Measurements from ENCODE around the gene CEP112.

CEP112 gene

DNA sequence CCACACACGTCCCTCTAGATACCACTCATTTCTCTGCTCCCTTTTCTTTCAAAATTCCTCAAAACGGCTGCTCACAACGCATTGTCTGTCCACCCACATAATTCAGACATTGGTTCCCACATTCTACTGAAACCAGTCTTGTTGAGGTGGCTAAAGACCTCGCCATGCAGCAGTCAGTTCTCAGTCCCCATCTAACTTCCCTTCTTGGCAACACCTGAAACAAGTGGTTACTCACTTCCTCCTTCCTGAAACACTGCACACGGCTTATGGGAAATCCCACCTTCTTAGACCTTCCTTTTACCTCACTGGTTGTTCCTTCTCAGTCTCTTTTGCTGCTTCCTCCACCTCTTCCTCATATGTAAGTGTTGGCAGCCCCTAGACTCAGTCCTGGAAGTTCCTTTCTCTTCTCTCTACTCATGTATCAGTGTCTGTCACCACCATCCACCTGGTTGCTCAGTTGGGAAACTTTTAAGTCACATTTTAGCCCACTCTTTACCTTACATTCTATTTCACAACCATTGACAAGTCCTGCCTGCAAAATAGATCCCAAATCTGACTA is 277.1 kb downstream of the CEP112 start:
- no peak for TF ChIP-seq ZNF274 (IDR thresholded peaks at IDR 0.05; ENCODE audit: low read depth, low read length)

DNA sequence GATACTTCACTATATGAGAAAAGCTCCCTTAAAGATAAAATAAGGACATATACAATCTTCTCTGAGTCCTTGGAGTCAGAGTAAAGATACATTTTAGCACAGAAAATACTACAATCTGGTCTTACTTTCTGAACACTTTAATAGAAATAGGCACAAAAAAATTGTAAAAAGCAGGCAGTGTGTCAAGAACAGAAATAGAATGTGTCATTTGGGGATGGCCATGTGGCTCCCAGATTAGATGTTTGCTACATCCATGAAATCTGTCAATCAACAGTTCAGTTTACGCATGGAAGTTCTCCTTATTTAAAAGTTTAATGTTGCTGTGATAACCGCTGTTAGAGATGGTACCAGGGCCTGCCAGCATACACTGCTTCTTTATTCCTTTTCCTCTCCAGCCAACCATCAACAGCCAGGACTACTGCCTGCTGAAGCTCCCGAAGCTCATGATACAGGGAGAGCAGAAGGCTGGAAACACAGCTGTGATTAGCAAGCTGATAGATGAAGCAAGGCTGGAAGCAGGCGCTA is 278.5 kb downstream of the CEP112 start:
- no peak overlapping the region for H3K4me3 ChIP-seq (ENCODE audit: low read length)
- no peak for TF ChIP-seq ZNF274 (IDR thresholded peaks at IDR 0.05; ENCODE audit: low read depth, low read length)

More for the DNA sequence above, 277.1 kb downstream of the CEP112 start:
- no peak overlapping the region for H3K4me3 ChIP-seq (ENCODE audit: low read length)

DNA sequence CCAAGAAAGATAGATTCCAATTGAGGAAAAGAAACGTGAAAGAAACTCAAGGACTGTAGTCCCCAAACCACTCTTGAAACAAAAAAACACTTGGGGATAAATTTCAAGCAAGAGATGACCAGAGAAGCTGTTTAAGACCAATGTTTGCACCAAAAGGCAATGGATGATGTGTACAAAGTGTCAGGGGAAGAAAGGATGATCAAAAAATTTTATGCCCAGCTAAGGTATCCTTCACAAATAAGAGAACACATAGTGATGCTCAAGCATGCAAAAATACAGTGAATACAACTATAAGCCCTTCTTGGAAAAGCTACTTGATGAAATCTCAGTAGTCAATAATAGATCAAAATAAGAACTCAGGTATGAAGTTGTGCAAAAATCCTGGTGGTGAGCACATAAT is 281.1 kb downstream of the CEP112 start:
- TF ChIP-seq ZNF274 (IDR thresholded peaks at IDR 0.05; ENCODE audit: low read depth, low read length) = no peak
- no peak overlapping the region for H3K4me3 ChIP-seq (ENCODE audit: low read length)

DNA sequence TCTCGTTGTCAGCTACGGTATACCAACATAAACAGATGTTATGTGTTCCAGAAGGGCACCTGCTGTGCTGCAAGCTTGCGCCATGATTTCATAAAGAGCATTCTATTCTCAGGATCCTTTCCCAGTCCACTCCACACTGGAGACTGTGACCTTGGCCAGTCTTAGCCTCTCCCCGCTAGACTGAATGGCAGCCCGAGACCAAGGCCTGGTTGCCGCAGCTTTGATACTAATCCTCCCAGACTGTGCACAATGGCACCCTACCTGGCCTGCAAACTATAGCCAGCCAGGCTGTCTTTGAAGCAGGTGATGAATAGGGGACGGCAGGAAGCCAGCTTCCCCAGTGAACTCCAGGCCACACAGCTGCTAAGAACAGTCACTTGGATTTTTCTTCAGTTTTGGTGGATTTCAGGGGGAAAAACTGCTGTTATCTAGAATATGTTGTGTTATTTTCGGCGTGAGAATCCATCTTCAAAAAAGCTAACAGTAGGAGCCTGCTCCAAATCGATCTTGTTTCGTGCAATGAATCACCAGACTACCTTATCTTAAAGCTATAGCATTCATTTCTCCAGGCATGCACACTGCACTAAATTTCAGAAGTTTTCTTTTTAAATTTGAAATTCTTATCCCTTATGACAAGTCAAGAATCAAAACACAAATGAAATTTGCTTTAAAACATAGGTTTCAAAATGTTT is 289.0 kb downstream of the CEP112 start:
- no peak overlapping the region for H3K4me3 ChIP-seq (ENCODE audit: low read length)
- TF ChIP-seq ZNF274 (IDR thresholded peaks at IDR 0.05; ENCODE audit: low read depth, low read length) = no peak

DNA sequence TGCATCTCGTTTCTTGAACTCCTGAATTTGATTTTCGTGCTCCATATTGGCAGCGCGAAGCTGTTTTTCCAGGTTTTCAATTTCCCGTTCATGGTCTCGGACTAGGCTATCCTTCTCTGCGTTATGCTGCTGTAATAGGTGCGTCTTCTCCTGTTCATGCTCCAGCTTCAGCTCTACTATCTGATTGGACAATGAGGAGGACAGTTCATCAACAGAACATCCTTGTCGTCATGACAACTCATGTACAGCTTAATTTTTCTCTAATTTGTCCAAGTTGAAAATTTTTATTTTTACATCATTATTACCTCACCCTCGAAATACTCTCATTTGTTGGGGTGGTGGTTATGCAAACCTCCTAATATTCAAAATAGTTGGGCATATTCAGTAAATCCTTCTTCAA is 289.8 kb downstream of the CEP112 start:
- TF ChIP-seq ZNF274 (IDR thresholded peaks at IDR 0.05; ENCODE audit: low read depth, low read length) = no peak

DNA sequence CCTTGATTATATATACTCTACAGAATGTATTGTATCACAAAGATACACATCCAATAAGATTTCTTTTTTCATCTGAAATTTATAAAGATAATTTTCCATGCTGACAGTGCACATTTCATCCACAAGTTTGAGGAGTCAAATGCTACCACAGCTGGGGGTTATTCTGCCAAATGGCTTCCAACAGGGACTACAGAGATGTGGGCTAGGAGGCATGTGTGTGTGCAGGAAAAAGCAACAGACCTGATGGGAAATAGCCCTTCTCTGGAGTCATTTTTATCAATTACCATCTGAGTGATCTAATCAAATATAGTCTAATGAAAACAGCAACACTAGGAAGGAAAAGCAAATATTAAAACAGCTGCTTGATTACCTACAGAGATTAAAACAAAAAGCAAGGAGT is 290.5 kb downstream of the CEP112 start:
- no peak for TF ChIP-seq ZNF274 (IDR thresholded peaks at IDR 0.05; ENCODE audit: low read depth, low read length)
- H3K4me3 ChIP-seq (ENCODE audit: low read length) = no peak overlapping the region

More for the DNA sequence above, 289.8 kb downstream of the CEP112 start:
- H3K4me3 ChIP-seq (ENCODE audit: low read length) = no peak overlapping the region

DNA sequence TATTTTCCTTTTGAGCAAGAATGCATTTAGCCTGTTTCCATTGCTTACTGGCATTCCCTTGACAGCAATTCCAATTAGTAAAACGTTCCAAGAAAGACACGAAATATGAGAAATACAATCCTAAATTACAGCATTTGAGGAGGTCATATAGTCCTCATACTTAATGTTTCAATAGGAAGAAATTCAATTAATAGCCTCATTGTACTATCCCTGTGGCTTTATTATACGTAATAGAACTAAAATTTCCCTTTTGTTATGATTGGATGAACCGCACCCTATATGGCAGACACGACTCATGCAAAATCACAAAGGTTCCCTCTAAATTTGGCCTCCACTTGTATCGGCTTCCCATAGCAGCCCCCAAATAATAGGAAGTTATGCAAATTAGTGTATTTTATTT is 291.7 kb downstream of the CEP112 start:
- no peak overlapping the region for H3K4me3 ChIP-seq (ENCODE audit: low read length)
- no peak for TF ChIP-seq ZNF274 (IDR thresholded peaks at IDR 0.05; ENCODE audit: low read depth, low read length)

DNA sequence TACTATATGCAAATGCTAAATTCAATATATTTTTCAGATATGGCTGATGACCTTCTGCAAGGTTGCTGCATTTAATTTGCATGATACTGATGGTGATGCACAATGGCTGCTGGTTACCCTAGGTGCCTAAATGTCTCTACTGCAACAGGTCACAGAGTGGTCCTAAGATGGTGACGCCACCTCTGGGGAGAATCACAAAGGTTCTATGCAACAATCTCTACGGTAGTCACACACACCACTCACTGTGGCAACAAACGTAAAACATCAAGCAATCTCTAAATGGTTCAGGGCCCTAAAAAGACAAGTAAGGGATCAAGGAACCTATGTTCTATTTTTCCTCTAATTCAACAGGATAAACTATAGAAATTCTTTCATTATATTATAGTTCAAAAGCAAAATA is 293.3 kb downstream of the CEP112 start:
- no peak overlapping the region for H3K4me3 ChIP-seq (ENCODE audit: low read length)
- TF ChIP-seq ZNF274 (IDR thresholded peaks at IDR 0.05; ENCODE audit: low read depth, low read length) = no peak

DNA sequence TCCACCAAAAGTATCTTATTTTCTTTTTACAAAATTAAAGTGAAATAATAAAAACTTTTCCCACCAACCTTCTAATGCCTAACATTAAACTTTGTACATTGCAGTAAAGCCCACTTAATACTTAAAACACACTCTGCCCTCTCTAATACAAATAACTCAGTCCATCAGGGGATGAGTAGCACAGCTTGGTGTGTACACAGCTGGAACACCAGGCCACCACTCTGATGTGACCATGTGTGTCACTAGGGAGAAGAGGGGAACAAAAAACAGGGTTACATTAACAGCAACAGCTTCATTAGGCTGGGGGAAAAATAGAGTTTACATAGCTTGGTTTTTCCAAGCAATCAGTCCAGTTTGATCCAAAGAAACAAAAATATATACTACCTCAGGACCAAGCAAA is 295.0 kb downstream of the CEP112 start:
- no peak for TF ChIP-seq ZNF274 (IDR thresholded peaks at IDR 0.05; ENCODE audit: low read depth, low read length)
- no peak overlapping the region for H3K4me3 ChIP-seq (ENCODE audit: low read length)

DNA sequence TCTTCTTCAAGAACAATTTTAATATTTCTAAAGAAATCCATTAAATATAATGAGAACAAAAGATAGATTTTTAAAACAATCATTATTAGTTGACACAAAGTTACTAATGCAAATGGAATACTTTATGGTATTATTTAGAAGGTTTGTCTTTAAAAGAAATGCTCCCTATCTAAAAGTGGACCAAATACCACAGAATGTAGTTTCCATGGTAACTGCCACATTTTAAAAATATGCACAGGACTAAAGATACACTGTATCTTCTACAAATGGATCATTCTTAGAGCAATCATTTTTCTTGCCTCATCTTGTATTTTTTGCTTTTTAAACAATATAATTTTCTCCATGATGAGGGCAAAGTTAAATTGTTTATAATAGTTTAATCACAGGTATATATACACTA is 296.0 kb downstream of the CEP112 start:
- TF ChIP-seq ZNF274 (IDR thresholded peaks at IDR 0.05; ENCODE audit: low read depth, low read length) = no peak

DNA sequence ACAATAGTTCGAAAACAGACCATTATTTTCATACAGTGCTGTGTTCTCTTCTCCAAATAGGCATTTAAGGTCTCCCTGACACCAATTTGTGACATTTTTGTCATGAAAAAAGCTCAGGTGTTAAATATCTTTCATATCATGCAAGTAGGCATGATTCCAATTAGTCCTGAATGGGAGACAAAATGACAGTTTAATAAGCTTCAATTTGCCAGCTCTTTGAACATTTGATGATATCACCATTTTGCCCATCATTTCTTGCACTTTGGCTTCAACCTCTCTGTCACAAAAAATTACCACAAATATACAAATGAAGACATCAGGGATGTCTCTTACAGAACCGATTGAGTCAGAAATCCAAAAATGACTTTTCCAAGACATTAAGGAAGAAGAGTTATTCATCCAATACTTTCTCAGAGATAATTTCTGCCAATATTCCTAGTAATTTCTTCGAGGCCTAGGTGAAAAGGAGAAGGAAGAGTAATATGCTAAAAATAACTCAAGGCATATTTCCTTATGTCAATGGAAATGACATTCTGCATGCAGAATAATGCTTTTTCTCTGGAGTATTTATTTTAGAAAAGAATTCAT is 298.1 kb downstream of the CEP112 start:
- no peak overlapping the region for H3K4me3 ChIP-seq (ENCODE audit: low read length)
- no peak for TF ChIP-seq ZNF274 (IDR thresholded peaks at IDR 0.05; ENCODE audit: low read depth, low read length)

More for the DNA sequence above, 296.0 kb downstream of the CEP112 start:
- H3K4me3 ChIP-seq (ENCODE audit: low read length) = no peak overlapping the region

DNA sequence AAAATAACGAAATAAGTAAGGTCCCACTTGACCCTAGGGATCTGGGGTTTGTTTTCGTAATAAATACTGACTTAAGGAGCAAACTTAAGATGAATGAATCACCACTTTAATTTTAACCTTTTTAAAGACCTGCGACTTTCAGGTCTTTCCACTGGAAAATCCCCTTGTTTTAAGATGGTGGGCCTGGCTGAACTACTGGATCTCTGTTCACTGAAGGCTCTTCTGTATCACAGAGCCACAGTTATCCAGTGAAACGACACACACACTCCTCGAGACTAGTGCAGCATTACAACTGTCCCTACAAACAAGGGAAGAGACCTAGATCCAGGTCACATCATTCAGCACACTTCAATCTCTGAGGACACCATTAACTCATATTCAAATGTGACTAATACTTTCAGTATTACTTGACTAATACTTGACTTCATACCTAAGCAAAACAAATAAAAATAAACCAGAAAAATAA is 299.0 kb downstream of the CEP112 start:
- no peak for TF ChIP-seq ZNF274 (IDR thresholded peaks at IDR 0.05; ENCODE audit: low read depth, low read length)
- no peak overlapping the region for H3K4me3 ChIP-seq (ENCODE audit: low read length)

DNA sequence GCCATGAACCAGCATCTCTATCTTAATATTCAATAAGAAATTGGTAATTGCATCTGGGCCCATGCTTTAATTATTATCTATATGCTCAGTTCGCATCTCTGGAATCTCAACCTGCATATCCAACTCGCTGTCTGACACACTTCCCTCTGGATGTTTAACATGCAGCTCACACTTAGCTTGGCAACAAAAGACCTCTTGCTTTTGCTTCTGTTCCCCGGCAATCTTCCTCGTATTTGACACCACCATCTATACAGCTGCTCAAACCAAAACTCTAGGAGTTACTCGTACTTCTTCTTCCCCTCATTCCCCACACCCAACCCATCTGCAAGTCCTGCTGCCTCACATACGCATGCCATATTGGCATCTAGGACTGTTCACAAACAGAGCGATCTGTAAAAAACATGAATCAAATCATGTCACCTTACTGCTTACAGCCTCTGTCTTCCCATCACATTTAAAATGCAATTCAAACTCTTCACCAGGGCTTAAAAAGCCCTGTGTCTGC is 300.6 kb downstream of the CEP112 start:
- no peak overlapping the region for H3K4me3 ChIP-seq (ENCODE audit: low read length)
- TF ChIP-seq ZNF274 (IDR thresholded peaks at IDR 0.05; ENCODE audit: low read depth, low read length) = no peak

DNA sequence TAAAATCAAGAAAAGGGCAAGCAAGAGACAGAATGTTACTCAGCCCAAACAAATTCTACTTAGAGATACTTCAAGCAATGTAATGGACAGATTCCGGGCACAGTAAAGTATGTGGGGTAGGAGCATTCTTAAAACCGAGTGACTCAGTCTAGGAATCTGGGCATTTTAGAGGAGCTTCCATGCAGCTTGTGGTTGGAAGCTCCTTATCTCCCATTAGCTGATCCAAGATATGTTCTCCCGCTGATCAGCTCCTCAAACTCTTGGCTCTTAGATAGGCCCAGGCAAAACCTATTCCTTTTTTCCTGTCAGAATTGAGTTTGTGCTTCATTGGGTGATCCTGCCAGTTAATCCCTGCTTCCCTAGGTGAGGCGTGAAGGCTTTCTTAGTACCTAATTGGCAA is 303.3 kb downstream of the CEP112 start:
- H3K4me3 ChIP-seq (ENCODE audit: low read length) = no peak overlapping the region
- TF ChIP-seq ZNF274 (IDR thresholded peaks at IDR 0.05; ENCODE audit: low read depth, low read length) = no peak
